Measurements from ENCODE around the gene FOXP1.

GRCh38 chr3:71273453-71273852, 310.1 kb downstream of the FOXP1 start:
- TF ChIP-seq CTCF (IDR thresholded peaks at IDR 0.05) (no peak), POLR2A (IDR thresholded peaks at IDR 0.05) (no peak)
